ENCODE results near the gene SAMD13.

Gene SAMD13

GRCh38 chr1:84347932-84348555 lies 46.5 kb downstream of the SAMD13 start:
- no peak for DNase-seq

GRCh38 chr1:84348759-84349158 lies 47.3 kb downstream of the SAMD13 start:
- no peak for DNase-seq

GRCh38 chr1:84350104-84350503 lies 48.6 kb downstream of the SAMD13 start:
- DNase-seq = no peak

- DNase-seq = no peak
Measured at GRCh38 chr1:84350550-84350949, 49.0 kb downstream of the SAMD13 start.

- no peak for DNase-seq
Measured at GRCh38 chr1:84352298-84353106, 51.0 kb downstream of the SAMD13 start.

- DNase-seq = no peak
Measured at GRCh38 chr1:84353695-84354094, 52.2 kb downstream of the SAMD13 start.

GRCh38 chr1:84355556-84355955 lies 54.0 kb downstream of the SAMD13 start:
- no peak for DNase-seq

GRCh38 chr1:84356881-84357280 lies 55.4 kb downstream of the SAMD13 start:
- DNase-seq = no peak

GRCh38 chr1:84358695-84359094 lies 57.2 kb downstream of the SAMD13 start:
- DNase-seq = no peak

- no peak for DNase-seq
Measured at GRCh38 chr1:84360316-84360715, 58.8 kb downstream of the SAMD13 start.

- no peak for DNase-seq
Measured at GRCh38 chr1:84361796-84362195, 60.3 kb downstream of the SAMD13 start.

- DNase-seq = no peak
Measured at GRCh38 chr1:84363019-84363418, 61.5 kb downstream of the SAMD13 start.

GRCh38 chr1:84363622-84364021 lies 62.1 kb downstream of the SAMD13 start:
- no peak for DNase-seq

- peak; percentile 90 for DNase-seq
Measured at GRCh38 chr1:84365225-84366221, 64.0 kb downstream of the SAMD13 start.

- no peak for DNase-seq
Measured at GRCh38 chr1:84366786-84367185, 65.3 kb downstream of the SAMD13 start.

- DNase-seq = no peak
Measured at GRCh38 chr1:84367219-84367618, 65.7 kb downstream of the SAMD13 start.

GRCh38 chr1:84368441-84368840 lies 66.9 kb downstream of the SAMD13 start:
- no peak for DNase-seq

- no peak for DNase-seq
Measured at GRCh38 chr1:84370266-84370665, 68.8 kb downstream of the SAMD13 start.

- no peak for DNase-seq
Measured at GRCh38 chr1:84370831-84371394, 69.4 kb downstream of the SAMD13 start.

GRCh38 chr1:84373436-84374141 lies 72.1 kb downstream of the SAMD13 start:
- DNase-seq = no peak

GRCh38 chr1:84374991-84375696 lies 73.6 kb downstream of the SAMD13 start:
- no peak for DNase-seq
